ENCODE measurements around the gene CAPN15.

GRCh38 chr16:591231-591630, 63.7 kb downstream of the CAPN15 start:
- TF ChIP-seq POLR2AphosphoS5 (IDR thresholded peaks at IDR 0.05; ENCODE audit: low read depth, low read length), result no peak
- TF ChIP-seq REST (IDR thresholded peaks at IDR 0.05; ENCODE audit: insufficient read depth in 1 of 2, low read depth in 2 of 2, low read length in 2 of 2), result no peak
- TF ChIP-seq SIN3A (IDR thresholded peaks at IDR 0.05; ENCODE audit: borderline replicate concordance, insufficient read depth, low read length), result no peak

All from PFSK-1 (cell line).